Neutrophil (primary cell): ENCODE results near the gene INSC.

ENCODE experiments used
- H3K27ac ChIP-seq: fragments of 200-600 bp; sonication (generic); 2 replicates; pipeline ENCODE4 v1.5.1; 2016; ENCODE audit warnings: mild to moderate bottlenecking, moderate library complexity
- H3K27me3 ChIP-seq: fragments of 200-600 bp; sonication (generic); 2 replicates; pipeline ENCODE4 v1.6.0; 2016; ENCODE audit warnings: mild to moderate bottlenecking
- H3K36me3 ChIP-seq: fragments of 200-600 bp; sonication (generic); 2 replicates; pipeline ENCODE4 v1.5.1; 2017
- H3K4me1 ChIP-seq, 2 experiments: fragments of 200-600 bp in 1 of 2; sonication (generic) in 1 of 2; 1 replicate in 1 of 2; 2 replicates in 1 of 2; pipeline versions ENCODE4 v1.5.1 to v1.6.1; 2013 to 2016; ENCODE audit warnings: low read depth in 1 of 2, low read length in 1 of 2, mild to moderate bottlenecking in 1 of 2, moderate library complexity in 1 of 2; ENCODE audit not compliant: control insufficient read depth in 1 of 2, insufficient read depth in 1 of 2
- H3K4me3 ChIP-seq, 2 experiments: fragments of 200-600 bp in 1 of 2; sonication (generic) in 1 of 2; 1 replicate in 1 of 2; 2 replicates in 1 of 2; pipeline ENCODE4 v1.5.1; 2013 to 2016; ENCODE audit warnings: low read depth in 1 of 2, low read length in 1 of 2, mild to moderate bottlenecking in 1 of 2, moderate library complexity in 1 of 2
- H3K9me3 ChIP-seq: fragments of 200-600 bp; sonication (generic); 2 replicates; pipeline ENCODE4 v1.5.1; 2016
- TF ChIP-seq, protein P1 (sequence below): fragments of 200-600 bp; sonication (generic); IDR thresholded peaks from 2 replicates; pipeline ENCODE4 v1.5.1; 2016; ENCODE audit warnings: antibody characterized with exemption

The INSC gene

DNA sequence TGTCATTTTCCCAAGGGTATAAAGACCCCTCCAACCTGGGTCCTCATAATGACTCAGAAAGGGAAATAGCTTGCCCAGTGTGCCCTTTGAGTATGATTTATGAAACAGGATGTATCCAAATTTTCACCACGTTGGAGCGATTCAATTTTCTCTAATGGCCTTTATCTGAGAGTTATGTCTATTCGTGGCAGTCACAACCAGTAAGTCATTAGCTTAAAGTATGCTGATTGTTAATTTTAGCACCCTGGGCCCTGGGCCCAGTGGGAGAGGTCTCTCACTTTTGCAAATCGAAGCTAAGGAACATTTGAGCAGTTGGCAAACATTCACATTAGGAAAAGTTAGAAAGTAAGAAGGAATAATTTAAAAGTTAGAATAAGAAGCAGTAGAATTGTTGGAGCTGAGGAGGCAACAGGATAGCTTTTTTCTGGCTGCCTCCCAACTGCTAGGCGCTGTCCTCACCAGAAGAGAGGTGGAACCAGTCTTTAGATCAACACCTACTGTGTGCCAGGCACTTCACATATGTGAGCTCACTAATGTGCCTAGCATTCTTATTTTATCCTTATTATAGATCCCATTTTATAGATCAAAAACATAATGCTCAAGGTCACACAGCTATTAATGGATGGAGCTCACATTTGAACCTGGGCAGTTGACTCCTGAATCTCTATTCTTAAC, 24.5 kb downstream of the INSC start:
- Histone ChIP-seq H3K4me3 (no peak overlapping the region), H3K4me1 (no peaks in the 10 kb centered on the region), H3K9me3 (no peaks in the 10 kb centered on the region), H3K36me3 (no peaks in the 10 kb centered on the region), H3K27me3 (no peaks in the 10 kb centered on the region), H3K27ac (no peak overlapping the region)
- TF ChIP-seq, protein P1, sequence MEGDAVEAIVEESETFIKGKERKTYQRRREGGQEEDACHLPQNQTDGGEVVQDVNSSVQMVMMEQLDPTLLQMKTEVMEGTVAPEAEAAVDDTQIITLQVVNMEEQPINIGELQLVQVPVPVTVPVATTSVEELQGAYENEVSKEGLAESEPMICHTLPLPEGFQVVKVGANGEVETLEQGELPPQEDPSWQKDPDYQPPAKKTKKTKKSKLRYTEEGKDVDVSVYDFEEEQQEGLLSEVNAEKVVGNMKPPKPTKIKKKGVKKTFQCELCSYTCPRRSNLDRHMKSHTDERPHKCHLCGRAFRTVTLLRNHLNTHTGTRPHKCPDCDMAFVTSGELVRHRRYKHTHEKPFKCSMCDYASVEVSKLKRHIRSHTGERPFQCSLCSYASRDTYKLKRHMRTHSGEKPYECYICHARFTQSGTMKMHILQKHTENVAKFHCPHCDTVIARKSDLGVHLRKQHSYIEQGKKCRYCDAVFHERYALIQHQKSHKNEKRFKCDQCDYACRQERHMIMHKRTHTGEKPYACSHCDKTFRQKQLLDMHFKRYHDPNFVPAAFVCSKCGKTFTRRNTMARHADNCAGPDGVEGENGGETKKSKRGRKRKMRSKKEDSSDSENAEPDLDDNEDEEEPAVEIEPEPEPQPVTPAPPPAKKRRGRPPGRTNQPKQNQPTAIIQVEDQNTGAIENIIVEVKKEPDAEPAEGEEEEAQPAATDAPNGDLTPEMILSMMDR, result no peak

DNA sequence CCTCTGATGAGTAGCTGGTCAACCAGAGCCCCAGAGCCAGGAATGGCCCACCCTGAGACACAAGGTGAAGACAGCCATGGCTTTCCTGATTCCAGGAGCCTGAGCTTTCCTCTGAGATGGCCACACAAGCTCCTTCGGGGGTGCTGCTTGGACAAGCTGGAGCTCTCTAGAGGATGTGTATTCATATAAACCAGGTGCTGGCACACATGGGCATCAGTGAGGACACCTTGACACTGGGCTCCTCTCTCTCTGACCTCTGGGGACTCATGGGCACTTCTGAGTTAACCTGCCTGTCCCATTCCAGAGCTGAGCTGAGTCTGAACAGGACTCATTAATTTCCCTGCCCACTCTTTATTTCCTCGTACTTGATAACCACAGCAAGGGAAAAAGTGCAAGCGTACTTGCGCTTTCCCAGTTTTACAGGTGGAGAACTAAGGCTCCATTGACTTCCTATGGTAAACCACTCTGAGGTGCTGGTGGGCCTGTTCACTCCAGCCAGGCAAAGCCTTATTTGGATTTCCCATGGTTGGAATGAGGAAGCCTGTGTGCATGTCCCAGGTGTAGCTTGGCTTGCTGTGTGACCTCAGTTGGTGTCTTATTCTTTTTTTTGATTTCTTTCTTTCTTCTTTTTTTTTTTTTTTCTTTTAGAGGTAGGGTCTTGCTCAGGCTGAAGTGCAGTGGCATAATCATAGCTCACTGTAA, 25.4 kb downstream of the INSC start:
- TF ChIP-seq, protein P1, result no peak

DNA sequence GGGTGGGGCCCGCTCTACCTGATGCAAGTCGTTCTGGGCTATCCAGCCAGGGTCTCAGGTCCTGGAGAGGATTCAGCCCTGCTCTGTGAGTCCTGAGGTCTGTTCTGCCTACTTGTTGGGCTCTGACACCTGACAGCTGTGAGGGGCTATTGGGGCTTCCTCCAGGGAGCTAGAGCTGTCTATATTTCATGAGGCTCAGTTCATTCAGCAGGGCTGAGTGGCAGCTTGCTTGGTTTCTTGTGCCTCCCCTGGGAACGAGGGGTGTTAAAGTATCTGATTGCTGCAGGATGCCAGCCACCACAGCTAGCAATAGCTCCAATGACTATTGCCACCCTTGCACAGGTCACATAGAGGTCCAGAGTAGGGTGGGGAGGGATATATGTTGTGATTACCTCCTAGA, 26.7 kb downstream of the INSC start:
- TF ChIP-seq, protein P1, result no peak
- Histone ChIP-seq H3K4me1 (peaks cover 0 to 9% of the 10 kb centered on the region in 2 experiments), H3K27ac (no peak overlapping the region)

More for the DNA sequence above, 25.4 kb downstream of the INSC start:
- Histone ChIP-seq H3K4me3 (no peak overlapping the region), H3K27me3 (no peaks in the 10 kb centered on the region), H3K27ac (no peak overlapping the region), H3K9me3 (no peaks in the 10 kb centered on the region), H3K36me3 (no peaks in the 10 kb centered on the region), H3K4me1 (no peaks in the 10 kb centered on the region)

DNA sequence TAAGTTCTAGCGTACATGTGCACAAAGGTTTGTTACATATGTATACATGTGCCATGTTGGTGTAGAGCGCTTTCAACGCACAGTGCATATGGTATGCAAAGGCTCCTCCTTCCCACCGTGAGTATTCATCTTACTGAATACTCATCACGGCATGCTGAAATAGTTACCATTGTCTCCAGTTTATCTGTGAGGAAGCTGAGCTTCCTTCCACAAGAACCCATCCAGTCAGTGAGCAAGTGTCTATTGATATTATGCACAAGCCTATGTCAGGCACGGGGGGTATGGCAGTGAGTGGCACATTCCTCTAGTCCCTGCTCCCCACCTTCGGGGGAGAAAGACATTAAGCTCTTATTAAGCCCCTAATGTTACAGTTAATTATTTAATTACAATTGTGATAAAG, 28.1 kb downstream of the INSC start:
- peaks cover 0 to 9% of the 10 kb centered on the region in 2 experiments for H3K4me1 ChIP-seq
- no peak overlapping the region for H3K4me3 ChIP-seq
- no peaks in the 10 kb centered on the region for H3K27me3 ChIP-seq
- H3K9me3 ChIP-seq, result no peaks in the 10 kb centered on the region
- H3K36me3 ChIP-seq, result no peaks in the 10 kb centered on the region
- TF ChIP-seq, protein P1, result no peak
- no peak overlapping the region for H3K27ac ChIP-seq

More for the DNA sequence above, 26.7 kb downstream of the INSC start:
- Histone ChIP-seq H3K36me3 (no peaks in the 10 kb centered on the region), H3K27me3 (no peaks in the 10 kb centered on the region), H3K9me3 (no peaks in the 10 kb centered on the region), H3K4me3 (no peak overlapping the region)

DNA sequence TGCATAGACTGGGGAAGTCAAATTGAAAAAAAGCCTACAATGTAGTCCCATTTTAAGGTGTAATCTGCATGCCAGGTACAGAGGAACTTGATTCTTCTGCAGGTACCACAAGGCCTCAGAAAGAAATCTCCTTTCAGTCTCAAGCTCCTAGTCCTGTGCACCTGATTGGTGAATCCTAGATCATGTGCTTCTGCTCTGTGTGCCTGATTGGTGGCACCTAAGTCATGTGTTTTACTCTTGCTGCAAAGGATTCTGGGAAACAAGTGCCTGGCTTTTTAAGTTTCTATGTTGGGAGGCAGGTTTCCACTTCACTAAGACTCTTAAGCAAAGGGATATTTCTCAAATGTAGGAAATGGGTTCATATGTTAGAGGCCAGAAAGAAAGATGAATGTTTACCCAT, 29.1 kb downstream of the INSC start:
- peaks cover 0 to 9% of the 10 kb centered on the region in 2 experiments for H3K4me1 ChIP-seq

More for the DNA sequence above, 29.1 kb downstream of the INSC start:
- TF ChIP-seq, protein P1, result no peak
- no peaks in the 10 kb centered on the region for H3K27me3 ChIP-seq
- no peak overlapping the region for H3K4me3 ChIP-seq
- H3K27ac ChIP-seq, result no peak overlapping the region
- H3K36me3 ChIP-seq, result no peaks in the 10 kb centered on the region
- H3K9me3 ChIP-seq, result no peaks in the 10 kb centered on the region
